Measurements from ENCODE around the gene HOXA9.

Gene HOXA9

DNA sequence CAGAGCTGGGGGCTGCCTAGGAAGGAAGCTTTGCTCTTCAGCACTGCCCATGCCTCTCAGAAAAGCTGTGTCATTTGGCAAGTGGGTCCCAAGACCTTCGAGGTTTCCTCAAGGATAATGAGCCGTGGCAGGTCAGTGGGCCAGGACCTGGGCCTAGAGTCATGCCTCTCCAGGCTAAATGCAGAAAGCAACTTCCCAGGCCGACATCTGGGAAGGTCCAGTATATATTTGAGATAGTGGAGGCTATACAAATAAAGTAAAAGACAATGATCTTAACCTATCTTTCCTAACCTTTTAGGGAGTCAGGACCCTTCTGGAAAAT, 11.1 kb upstream of the HOXA9 start:
- no peak for DNase-seq (ENCODE audit: low spot score)

DNA sequence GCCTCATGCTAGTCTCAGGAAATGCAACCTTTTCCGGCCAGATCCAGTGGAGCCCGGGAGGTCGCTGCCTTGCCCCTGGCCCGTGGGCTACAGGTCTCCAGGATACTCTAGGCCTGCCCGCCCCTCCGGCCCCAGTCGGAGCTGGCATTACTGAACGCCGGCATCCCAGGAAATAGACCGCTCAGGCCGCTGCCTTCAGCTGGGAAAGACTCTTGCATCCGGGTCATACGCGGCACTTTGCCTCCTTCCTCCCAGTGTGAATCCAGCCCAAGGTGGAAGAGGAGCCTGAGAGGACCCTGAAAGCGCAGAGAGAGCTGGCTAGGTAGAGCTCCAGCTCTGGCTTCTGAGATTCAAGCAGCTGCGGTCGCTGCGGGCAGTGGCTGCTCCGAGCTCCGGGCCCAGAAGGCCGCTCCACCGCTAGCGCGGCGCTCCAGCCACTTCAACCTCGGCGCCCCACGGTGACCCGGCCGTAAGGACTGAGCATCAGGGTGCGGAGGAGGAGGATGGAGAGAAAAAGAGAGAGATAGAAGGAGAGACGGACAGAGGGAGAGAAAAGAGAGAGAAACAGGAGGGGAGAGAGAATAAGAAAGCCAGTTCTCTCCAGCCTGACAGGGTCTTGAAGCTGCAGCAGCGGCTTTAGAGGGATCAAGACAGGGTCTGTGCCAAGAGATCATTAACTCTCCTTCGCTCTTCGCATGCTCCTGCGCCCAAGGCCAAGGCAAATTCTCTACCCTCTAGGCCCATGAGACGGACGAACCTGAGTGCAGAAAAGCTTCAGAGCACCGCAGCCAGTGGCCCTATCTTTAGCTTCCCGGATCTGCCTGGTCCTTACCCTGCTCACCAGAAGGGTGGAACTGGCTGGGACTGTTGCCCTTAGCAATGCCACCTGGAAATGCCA, 10.5 kb upstream of the HOXA9 start:
- DNase-seq (ENCODE audit: low spot score): no peak

DNA sequence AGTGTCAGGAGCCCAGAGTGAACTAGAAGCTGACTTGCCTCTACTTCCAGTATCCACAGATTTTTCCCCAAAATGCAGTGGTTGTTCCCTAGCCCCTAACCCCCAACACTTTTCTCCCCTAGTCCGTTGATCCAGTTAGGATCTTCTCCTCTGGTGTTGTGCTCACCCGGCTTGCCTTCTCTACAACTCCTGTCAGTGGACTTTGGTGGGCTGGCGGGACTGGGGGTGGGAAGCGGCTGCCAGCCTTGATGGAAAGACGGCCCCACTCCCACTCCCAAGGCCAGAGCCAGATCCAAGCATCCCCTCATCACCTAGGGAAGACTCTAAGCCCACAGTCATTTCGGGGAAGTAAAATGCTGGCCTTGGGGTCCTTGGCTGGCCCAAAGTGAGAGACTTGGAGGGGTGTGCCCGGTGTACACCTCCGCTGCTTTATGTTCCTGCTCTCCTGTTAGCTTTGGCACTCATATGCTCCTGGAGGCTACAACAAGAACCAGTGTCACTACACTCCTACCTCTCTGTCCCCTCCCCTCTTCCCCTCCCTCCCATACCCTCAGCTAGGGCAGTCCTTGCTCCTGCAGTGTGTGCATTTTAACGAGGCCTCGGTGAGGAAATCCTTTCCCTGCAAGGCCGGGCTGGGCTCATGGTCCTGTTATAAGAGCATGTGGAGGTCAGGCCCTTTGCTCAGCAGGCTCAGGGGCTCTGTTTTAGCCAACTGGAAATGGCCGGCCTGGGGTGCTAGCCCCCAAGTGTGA, 9.7 kb upstream of the HOXA9 start:
- no peak for DNase-seq (ENCODE audit: low spot score)

DNA sequence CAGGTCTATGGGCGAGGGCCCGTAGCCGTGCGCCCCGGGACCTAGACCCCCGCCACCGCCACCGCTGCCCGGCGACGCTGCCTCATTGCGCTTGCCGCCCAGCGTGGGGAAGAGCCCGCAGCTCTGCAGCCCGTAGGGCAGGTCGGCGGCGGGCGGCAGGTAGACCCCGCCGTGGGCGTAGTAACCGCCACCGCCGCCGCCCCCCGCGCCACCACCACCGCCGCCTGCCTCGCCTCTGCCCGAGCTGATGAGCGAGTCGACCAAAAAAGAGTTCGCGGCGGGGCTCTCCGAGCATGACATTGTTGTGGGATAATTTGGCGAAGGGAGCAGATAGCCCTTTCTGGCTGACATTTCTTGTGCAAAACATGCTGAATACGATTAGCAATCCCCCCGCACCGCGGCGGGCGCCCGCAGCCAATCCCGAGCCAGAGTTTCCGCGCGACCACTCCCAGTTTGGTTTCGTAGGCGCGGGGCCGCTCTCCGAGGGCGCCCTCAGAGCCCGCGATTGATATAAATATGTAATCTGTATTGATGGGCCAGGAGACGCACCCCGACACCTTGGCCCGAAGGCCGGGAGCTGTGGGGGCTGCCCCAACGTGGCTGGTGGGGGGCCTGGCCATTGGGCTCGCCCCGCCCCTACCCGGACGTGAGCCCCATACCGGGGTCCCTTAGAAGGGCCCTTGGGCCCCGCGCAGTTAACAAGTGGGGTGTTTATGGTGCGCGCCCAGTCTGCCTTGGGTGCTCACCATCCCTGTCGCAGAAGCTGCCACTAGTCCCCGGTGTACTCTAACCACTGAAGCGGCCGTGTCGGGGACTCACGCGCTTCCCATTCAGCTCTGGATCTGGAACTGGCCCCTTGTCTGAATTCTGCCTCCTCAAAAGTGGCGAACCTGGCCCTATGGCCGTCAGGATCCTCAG, 8.9 kb upstream of the HOXA9 start, which contains the start of gene HOXA10:
Gene HOXA10, minus strand, starts transcription at position 365 of the 918 bp plus-strand sequence. Its CDS starts 14 bp downstream, at position 351.
- DNase-seq (ENCODE audit: low spot score): no peak

DNA sequence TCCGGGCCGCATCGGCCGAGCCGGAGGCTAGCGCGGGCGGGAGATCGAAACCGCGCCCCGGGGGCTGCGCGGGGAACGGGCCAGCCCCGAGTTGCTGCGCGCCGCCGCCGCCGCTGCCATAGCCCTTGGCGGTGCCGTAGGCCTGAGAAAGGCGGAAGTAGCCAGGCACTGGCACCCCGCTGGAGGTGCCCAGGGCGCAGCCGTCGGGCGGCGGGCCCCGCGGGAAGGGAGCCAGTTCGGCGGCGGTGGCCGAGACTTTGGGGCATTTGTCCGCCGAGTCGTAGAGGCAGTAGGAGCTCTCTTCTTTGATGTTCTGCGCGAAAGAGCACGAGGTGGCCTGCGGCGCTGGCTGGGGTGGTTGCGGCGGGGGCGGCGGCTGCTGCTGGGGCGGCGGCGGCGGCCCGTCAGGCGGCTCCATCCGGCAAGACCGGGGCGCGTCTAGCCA, 8.2 kb upstream of the HOXA9 start:
- no peak for DNase-seq (ENCODE audit: low spot score)

DNA sequence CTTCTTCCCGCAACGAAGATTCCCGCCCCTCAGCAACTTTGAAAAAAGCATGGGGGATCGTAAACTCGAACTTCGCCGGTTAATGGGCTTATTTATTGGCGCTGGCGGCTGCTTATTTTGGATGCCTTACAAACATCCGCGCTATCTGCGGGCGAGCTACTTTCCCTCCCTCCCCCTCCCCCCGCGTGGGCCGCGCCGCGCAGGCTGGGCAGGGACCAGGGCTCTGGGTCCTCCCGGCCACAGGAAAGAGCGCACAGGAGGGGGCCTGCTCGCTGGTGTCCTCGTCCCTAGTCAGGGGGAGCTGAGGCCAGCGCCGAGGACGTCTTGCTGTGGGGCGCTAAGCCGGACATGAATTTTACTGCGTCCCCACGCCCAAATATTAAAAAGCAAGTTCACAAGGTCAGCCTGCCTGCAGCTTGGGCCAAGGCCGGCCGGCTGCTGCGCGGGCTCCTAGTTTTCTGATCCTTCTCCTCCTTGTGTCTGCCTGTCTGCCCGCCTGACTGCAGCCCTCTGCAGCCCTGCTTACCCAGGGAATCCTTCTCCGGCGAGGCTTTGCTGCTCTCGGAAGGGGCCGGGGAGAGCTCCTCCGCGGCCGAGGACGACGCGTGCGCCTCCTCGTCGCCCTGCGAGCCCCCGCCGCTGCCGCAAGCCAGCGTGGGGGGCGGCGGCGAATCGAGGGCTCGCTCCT, 7.6 kb upstream of the HOXA9 start:
- DNase-seq (ENCODE audit: low spot score): no peak

DNA sequence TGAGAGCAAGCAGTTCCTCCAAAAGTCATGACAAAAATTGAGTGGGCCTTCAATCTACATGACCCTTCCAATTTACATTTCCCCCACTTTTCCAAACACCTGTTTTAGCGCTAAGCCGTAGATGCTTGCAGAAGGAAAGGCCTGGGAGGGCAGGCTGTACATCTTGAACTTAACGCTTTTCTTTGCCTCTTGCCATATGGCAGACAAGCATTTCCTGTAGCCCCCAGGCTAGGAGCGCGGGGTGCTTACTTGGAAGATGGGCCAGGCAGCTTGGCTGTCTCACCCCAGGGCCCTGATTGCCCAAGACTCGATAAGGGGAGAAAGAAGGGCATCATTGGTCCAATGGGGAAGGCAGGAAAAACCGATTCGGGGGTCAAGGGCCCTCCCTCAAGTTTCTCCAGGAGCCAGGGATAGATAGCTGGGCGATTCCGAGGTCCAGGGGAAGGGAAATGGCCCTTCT, 7.0 kb upstream of the HOXA9 start:
- DNase-seq (ENCODE audit: low spot score): no peak

DNA sequence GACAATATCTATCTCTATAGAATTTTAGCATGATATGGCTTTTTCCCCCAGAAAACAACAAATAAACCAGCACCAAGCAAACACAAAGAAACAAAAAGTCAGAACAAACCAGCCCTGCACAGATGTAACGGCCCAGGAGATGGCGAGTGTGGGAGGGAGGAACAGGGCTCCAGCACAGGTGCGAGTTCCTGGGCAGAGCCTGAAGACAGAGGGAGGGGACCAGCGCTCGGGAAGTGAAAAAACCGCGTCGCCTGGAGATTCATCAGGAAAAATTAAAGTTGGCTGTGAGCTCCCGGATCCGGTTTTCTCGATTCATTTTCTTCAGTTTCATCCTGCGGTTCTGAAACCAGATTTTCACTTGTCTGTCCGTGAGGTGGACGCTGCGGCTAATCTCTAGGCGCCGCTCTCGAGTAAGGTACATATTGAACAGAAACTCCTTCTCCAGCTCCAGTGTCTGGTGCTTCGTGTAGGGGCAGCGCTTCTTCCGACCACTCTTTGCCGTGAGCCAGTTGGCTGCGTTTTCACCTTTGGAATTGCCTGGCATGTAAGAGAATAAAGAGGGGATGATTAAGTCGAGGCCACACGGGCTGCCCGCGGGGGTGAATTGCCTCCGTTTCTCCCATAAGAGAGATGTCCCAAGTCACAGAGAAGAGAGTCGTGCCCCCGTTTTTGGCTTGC, 6.4 kb upstream of the HOXA9 start:
- DNase-seq (ENCODE audit: low spot score): no peak

DNA sequence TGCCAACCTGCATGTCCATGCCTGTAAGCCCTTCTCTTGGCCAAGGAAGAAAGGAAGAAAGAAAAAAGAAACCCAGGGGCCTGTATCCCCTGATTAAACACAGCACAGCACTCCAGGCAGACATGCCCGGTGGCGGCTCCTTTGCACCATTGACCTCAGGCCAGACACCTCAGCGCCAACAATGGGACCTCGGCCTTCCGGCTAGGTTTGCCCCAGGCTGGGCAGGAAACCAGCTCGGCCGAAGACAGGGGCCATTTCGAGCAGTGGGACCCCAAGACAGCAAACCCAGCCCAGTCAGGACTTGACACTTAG, 5.9 kb upstream of the HOXA9 start:
- no peak for DNase-seq (ENCODE audit: low spot score)

DNA sequence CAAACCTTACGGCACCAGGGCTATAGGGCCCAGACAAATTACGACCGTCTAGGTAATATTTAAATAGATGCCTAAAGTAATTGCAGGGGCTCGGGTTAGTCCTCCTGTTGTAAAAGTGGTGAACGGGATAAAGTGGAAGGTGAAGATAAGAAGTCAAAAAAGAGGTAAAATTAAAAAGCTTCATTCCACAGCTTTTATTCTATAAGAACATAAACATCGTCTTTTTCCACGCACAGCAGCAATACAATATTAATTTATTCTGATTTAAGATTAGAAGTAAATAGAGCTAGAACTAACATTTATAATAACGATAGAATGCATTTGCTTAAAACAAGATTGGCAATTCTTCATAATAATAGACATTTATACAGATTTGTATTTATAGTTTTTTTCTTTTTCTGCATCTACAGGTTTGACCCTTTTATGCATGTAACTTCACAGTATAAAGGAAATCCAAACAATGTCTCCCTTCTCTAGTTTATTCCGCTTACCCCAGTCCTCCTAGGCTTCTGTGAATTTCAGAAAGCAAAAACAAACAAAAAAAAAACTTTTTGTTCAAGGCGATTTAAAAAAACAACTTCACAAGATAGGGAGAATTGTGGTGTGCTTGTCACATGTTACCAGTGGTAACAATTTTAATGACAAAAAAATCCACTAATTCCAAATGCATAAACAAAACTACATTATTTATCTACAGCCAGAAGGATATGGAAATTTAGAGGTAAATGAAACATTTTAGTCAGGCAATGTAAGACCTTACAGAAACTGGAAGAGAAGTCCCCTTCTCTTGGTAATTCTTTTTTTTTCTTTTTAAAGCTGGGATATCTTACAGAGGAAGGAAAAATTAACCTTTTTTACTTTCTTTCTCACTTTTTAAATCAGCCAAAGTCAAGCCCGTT, 5.3 kb upstream of the HOXA9 start:
- no peak for DNase-seq (ENCODE audit: low spot score)

DNA sequence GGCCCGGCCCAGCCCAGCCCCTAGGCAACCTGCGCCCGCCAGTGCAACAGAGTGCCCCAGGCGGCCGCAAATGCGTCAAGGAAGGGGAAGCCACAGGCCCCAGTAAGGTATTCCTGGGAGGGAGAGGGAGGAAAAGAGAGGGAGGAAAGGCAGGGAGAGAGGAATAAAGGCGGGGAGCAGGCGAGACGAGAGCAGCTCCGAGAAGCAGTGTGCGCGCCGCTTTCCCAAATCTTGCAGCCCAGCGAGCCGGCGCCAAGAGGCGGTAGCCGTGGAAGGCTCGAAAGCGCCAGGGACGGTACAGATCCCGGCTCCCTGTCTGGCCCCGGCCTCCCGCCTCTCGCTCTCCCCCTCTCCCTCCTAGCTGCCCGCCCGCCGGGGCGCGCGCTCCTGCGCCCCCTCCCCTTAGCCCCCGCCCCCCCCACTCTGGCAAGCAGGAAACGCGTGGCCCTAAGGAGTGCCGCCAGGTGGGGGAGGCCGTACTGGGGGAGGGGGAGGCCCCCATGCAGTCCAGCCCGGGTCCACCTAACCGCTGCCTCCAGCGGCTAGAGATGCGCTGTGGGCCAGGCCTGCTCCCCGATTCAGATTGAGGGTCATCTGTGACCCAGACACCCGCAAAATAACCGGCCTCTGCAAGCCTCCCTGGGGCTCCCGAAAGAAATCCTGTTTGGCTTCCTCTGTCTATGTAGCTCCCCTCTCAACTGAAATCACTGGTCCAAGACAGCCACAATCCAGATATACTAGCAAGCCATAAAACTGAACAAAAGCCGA, 4.5 kb upstream of the HOXA9 start:
- no peak for DNase-seq (ENCODE audit: low spot score)

DNA sequence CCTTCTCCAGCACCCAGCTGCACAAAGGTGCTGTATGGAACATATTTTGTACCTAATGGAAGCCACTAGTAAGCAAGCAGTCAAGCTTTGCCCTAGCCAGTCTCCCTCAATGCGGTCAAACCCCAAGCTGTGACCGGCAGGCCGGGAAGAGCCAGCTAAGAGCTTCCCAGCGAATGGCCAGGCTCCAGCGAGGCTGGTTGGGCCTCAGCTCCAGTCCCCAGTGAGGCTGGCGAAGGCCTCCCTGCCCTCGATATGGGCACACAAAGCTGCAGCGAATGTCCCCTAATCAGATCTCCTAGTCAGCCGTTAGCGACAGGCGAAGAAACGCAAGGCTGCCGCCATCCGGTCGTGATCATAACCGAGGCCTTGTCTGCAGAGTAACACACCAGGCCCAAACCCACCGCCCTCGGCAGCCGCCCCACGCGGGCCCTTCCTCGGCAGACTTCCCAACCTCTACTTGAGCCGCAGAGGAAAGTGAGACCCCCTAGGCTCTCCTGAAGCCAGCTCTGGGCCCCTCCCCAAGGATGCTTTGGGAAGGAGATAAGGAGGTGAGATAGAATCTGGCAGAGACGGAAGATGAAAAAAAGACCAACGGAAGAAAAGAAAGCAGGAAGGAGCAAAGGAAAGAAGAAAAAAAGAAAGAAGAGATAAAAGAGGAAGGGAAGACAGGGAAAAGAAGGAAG, 3.1 kb upstream of the HOXA9 start:
- DNase-seq (ENCODE audit: low spot score): no peak

DNA sequence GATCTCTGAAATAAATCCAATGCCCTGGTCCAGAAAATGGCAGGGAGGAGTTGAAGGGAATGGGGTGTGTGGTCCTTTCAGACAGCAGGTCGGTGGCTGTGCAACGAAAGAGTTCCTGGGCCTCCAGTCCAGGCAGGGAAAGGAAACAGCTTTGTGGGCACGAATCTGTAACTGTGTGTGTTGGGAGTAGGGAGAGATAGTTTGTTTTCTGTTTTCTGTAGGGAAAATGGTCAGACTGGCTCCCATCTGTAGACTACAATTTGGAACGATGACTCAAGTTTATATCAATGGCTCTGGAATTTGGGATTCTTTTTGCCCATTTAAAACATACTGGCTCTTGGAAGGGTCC, 2.6 kb upstream of the HOXA9 start:
- no peak for DNase-seq (ENCODE audit: low spot score)

DNA sequence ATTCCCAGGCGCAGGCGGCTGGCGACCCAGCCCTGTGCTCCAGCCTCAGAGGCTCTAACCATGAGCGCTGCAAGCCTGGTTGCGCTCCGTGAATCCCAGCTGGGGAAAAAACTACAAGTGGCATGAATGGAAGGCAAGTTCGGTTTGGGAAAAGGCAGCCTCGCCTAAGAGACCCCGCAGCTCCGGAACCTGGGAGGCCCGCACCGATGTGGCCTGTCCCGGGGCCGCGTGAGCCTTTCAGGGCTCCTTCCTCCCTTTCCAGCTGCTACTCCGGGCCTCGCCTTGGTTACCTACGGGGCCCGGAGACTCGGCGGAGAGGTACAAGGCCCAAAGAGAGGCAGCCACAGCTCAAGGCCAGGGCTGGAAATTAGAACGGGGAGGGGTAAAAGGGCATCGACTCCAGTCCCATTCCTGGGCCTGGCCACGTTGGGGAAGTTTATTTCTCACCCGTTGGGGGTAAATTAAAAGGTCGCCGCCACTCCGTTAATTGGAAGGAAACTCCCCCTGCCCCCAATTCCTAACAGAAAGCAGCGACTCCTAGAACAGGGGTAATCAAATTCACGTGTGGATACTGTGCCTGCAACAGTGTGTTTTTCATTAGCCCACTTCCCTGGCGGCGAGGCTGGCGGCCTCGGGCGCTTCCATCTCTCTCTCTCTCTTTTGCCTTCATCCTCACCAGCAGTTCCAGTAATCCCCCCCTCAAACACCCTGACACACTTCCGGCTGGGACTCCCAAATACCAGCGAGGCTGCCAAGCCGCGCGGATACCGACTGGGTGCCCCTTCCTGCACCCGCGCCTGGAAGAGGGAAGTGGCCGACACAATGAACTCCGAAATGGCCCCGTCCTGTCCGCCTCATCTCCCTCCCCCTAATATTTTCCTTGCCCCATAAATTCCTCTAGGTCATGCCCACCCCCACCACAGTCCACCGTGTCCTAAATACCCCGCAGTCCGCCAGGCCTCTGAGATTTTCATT, 1.5 kb upstream of the HOXA9 start:
- DNase-seq (ENCODE audit: low spot score): no peak

DNA sequence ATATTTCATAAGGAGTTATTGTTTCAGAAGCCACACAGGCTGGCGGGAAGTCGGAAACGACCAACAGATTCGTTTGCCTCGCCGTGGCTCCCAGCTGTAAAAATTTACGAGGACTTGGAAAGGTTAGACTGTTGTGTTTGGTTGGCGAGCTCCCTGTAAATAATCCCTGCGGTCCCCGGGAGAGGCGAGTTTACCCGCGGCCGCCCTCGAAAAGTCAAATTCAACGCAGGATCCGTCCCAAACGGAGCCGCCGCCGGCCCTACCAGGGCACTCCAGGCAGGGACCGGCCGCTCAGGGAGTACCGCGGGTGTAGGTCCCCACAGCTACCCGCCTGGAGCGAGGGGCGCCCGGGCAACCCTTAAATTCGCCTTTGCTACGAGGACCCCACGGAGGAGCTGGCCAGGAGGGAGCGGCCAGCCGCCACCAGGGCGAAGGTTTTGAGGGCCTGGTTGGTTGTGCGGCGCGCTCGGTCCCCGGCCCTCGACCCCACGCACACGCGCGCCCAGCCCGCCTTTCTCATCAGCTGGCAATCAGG, 726 bp upstream of the HOXA9 start:
- DNase-seq (ENCODE audit: low spot score): no peak

DNA sequence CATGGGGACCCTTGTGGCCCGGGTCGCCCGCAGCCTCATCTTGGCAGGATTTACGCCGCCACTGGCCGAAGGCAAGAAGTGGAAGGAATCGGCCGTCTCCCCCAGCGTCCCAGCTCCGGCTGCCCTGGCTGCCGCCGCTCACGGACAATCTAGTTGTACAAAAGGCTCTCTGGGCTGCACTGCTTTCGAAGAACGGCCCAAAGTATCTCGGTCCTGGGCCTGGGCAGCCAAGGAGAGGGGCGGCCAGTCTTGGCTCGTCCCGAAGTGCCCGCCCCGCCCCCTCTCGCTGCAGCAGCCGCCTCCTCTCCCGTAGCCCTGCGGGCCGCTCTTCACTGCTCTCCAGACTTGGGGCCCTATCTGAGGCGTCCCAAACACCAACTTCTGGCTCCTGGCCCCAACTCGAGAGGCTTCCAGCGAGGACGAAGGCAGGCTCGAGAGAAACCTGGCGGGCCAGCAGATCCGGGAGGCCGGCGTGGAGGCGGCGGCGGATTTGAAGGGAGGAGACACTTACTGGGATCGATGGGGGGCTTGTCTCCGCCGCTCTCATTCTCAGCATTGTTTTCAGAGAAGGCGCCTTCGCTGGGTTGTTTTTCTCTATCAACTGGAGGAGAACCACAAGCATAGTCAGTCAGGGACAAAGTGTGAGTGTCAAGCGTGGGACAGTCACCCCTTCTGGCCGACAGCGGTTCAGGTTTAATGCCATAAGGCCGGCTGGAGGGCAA, 809 bp downstream of the HOXA9 start:
- no peak for DNase-seq (ENCODE audit: low spot score)

DNA sequence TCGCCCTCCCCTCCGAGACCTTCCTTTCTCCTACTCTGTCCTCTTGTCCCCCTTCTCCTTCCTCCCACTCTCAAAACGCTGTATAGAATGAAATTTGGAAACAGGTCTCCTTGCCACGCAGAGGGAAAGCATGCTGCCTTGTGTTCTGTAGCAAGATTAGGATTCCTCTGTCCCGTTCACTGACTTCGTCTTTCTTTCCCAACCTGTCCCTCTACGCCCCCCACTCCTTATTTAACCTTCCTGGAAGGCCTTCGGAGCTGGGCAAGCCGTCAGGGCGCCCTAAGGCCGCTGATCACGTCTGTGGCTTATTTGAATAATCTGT, 1.3 kb downstream of the HOXA9 start:
- DNase-seq (ENCODE audit: low spot score): no peak

Measured in CD4-positive, alpha-beta T cell treated with Interleukin-2 at 100 ng/mL for 4 hours (primary cell).